Activated T-cell treated with anti-CD3 and anti-CD28 coated beads for 1 hour (primary cell): ENCODE results near the gene KRTAP5-9.
"Not testable (repeated sequence)": the region's sequence is repeated elsewhere in the genome, so short reads cannot be mapped to it uniquely, and the experiment has no call there.

Source experiments
- DNase-seq: peaks from one replicate; pipeline ENCODE4 v3.0.0-alpha.2; 2020; ENCODE audit warnings: low read depth

The KRTAP5-9 gene

DNA sequence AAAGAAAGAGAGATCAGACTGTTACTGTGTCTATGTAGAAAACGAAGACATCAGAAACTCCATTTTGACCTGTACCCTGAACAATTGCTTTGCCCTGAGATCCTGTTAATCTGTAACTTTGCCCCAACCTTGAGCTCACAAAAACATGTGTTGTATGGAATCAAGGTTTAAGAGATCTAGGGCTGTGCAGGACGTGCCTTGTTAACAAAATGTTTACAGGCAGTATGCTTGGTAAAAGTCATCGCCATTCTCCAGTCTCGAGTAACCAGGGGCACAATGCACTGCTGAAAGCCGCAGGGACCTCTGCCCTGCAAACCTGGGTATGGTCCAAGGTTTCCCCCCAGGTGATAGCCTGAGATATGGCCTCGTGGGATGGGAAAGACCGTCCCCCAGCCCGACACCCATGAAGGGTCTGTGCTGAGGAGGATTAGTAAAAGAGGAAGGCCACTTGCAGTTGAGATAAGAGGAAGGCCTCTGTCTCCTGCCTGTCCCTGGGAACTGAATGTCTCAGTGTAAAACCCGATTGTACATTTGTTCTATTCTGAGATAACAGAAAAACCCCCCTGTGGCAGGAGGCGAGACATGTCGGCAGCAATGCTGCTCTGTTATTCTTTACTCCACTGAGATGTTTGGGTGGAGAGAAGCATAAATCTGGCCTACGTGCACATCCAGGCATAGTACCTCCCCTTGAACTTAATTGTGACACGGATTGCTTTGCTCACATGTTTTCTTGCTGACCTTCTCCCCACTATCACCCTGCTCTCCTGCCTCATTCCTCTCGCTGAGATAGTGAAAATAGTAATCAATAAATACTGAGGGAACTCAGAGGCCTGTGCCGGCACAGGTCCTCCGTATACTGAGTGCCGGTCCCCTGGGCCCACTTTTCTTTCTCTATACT, 13.3 kb upstream of the KRTAP5-9 start:
- not testable (repeated sequence) for DNase-seq

DNA sequence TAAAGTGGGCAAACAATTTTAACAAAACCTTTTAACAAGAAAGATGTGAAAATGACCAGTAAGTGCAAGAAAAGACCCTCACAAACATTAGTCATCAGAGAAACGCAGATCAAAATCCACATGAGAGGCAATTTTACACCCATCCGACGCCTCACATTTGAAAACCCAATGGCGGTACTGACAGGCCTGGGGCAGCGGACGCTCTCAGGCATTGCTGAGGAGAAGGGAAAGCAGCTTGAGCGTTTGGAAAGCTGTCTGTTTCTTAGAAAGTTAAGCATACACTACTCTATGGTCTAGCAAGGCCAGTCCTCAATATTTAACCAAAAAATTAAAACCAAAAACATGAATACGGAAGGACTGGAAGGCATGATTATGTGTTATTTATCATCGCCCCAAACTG, 12.4 kb upstream of the KRTAP5-9 start:
- no peak for DNase-seq

DNA sequence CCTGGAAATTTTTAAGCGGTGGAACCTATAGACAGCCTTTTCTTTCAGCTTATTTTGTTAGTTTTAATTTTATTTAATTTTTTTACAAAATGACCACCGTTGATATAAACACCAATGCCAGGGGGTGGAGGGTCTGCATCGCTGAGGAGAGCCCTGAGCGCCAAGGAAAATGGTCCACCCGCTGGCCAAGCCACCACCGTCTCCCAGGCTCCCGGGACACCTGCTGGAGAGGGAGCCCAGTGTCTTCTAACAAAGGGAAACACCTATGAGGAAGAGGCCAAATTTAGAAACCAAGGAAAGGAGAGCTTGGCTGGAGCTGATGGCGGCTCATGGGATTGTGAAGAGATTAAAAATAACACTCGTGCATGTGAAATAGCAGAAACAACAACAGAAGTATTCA, 10.7 kb upstream of the KRTAP5-9 start:
- no peak for DNase-seq

DNA sequence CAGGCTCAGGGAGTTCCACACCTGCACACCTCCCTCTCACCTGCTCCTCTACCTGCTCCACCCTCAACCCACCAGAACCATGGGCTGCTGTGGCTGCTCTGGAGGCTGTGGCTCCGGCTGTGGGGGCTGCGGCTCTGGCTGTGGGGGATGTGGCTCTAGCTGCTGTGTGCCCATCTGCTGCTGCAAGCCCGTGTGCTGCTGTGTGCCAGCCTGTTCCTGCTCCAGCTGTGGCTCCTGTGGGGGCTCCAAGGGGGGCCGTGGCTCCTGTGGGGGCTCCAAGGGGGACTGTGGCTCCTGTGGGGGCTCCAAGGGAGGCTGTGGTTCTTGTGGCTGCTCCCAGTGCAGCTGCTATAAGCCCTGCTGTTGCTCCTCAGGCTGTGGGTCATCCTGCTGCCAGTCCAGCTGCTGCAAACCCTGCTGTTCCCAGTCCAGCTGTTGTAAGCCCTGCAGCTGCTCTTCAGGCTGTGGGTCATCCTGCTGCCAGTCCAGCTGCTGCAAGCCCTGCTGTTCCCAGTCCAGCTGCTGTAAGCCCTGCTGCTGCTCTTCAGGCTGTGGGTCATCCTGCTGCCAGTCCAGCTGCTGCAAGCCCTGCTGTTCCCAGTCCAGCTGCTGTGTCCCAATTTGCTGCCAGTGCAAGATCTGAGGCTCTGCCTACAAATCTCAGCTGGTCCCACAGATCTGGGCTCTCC, 10.1 kb upstream of the KRTAP5-9 start, which contains the start of gene KRTAP5-8:
KRTAP5-8 (plus strand) TSS at position 49 of the 689 bp plus-strand sequence; CDS start at position 80, 31 bp downstream.
- not testable (repeated sequence) for DNase-seq

DNA sequence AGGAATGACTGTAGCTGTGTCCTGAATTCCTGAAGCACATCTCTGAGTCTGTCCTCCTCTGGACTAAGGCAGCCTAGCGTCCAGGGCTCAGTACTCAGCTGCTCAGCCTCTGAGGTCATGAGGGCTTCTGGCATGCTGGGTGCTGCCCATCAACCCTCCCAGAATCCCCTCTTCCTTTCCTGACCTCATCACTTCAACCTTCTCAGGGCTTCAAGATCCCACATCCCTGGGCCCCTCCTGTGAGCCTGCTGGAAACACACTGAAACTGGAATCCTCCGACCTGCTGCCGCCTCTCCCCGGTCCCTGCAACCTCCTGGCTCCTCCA, 9.6 kb upstream of the KRTAP5-9 start:
- DNase-seq: no peak

DNA sequence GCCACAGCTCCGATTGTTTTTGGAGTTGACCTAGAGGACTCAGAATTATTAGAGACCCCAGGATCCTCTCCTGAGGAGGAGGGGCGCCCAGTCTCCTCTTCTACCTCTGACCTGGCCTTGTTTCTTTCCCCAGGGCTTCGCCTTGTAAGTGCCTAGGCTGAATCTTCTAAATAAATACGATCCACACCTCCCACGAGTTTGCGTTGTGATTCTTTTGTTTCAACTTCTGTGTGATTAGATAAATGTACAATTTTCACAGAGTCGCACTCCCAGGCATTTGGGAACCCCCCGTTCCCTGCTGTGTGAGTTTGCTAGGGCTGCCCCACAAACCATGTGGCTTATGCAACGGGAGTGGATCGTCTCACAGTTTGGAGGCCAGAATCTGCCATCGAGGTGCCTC, 9.2 kb upstream of the KRTAP5-9 start:
- DNase-seq: no peak

DNA sequence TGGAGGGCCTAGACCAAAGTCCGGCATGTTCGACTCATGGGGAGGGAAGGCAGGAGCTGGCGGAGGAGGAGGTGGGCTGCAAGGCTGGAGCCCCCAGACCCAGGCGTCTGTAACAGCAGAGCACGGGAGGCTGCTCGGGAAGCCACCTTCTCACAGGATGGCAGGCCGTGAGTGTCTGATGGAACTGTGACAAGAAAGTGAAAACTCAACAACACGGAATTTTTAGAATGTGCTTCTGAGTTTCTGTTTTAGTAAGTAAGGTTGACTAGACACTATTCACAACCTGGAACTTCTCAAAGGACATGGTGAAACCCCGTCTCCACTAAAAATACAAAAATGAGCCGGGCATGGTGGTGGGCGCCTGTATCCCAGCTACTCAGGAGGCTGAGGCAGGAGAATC, 8.2 kb upstream of the KRTAP5-9 start:
- not testable (repeated sequence) for DNase-seq

DNA sequence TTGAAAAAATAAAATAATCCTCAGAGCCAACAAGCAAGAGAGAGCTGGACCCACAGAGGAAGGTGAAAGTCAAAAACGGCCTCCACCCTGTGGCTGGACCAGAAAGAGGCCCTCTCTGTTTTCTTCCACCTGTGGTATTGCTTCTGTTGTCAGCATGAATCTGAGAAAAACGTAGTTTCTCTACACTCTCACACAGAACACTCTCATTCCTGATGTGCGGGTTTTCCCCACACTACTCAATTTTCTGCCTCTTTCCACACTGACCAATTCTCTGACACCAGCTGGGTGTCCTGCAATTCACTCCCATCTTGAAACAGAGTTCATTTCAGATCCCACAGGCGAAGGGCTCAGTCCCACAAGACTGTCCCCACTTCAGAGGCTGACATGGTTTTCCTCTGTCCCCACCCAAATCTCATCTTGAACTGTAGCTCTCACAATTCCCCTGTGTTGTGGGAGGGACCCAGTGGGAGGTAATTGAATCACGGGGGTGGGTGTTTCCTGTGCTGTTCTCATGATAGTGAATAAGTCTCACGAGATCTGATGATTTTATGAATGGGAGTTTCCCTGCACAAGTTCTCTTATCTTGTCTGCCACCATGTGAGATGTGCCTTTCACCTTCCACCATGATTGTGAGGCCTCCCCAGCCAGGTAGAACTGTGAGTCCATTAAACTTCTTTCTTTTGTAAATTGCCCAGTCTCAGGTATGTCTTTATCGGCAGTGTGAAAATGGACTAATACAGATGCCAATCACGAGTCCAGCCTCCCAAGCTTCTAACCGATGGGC, 7.5 kb upstream of the KRTAP5-9 start:
- not testable (repeated sequence) for DNase-seq

DNA sequence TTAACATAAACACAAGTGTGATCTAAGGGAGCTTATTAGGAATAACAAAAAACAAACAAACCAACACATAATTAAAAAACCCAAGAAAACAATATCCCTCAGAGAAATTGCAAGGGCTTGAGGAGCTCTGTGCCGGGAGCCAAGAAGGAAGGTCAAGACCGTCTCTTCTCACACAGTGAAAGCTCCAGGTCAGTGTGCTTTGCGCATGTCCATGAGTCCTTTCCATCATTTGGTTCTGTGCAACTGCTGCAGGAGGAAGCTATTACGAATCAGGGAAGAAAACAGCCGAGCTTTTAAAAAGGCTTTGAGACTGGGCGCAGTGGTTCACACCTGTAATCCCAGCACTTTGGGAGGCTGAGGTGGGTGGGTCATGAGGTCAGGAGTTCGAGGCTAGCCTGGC, 5.8 kb upstream of the KRTAP5-9 start:
- DNase-seq: no peak

DNA sequence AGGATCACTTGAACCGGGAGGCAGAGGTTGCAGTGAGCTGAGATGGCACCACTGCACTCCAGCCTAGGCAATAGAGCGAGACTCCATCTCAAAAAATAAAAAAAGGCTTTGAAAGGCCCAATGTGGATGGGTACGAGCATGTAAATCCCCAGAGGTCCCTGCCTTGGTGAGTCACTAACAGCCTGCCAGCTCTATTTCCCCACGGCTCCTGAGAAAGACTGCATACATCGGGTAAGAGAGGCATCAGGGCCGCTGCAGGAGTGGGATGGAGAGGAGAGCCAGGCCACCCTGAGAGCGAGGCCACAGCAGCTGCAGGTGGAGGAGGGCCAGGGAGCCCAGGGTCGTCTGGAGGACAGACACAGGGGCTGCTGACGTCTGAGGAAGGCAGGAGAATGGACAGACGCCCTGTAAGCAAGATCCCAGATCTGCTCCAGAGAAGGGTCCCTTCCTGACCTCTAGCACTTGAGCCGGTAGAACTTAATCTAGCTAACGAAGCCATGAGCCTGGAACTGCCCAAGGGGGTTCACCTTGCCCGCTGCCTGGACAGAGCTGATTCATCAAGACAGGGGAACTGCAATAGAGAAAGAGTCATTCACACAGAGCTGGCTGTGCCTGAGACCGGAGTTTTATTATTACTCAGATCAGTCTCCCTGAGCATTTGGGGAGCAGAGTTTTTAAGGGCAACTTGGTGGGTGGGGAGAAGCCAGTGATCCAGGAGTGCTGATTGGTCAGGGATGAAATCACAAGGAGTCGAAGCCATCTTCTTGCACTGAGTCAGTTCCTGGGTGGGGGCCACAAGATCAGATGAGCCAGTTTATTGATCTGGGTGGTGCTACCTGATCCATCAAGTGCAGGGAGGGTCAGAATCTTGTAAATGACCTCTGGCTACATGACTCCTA, 5.1 kb upstream of the KRTAP5-9 start:
- no peak for DNase-seq

DNA sequence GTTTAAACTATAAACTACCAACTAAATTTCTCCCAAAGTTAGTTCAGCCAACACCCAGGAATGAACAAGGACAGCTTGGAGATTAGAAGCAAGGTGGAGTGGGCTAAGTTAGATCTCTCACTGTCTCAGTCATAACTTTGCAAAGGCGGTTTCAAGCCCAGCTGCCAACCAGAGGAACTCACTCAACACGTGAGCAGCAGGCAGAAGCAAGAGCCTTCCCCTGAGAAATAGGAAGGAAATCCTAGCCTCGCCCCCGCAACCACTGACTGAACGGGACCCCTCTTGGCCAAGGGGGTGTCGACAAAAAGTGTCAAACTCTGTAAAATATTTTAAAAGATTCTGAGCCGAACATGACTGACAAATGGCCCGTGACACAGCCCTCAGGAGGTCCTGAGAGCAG, 4.4 kb upstream of the KRTAP5-9 start:
- no peak for DNase-seq

DNA sequence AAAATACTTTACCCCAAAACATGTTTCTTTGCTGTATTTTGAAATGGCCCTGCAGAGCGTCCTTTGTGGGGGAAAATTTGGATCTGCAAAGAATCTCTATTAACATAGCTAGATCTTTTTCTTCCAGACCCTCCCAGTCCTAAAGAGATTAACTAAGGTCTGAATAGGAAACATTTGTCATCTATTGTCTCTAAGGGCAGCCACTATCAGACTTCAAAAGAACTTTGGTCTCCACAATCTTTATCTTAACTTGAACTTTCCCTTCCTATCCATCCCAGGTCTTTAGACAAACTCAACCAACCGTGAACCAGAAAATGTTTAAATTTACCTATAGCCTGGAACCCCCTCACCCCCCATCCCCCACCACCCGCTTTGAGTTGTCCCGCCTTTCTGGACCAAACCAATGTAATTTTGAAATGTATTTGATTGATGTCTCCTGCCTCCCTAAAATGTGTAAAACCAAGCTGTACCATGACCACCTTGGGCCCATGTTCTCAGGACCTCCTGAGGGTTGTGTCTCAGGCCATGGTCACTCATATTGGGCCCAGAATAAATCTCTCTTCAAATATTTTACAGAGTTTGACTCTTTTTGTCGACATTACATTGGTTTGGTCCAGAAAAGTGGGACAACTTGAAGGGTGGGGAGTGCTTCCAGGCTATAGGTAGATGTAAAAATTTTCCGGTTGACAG, 3.5 kb upstream of the KRTAP5-9 start:
- DNase-seq: no peak

DNA sequence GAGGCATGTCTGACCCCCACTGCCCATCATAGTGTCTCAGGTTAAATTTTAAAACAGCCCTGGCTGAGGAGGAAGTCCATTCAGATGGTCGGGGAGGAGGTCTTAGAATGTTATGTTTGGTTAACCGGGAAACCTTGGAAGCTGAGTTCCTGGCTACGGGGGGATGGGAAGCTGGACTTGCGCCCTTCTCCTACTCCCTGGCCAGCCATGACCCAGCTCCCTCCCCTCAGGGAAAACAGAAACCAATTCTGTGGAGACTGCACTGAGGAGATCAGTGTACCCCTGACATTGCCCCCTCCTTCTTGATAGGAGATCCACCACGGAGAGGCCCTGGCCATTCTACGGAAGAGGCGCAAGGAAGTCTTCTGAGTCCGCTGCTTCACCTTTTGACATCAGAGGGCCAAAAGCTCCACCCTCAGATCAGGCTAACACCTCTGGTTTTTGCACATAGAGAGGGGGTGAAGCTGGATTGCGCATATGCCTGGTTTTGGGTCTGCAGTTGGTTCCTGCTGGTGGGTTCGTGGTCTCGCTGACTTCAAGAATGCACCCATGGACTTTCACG, 2.7 kb upstream of the KRTAP5-9 start:
- no peak for DNase-seq

DNA sequence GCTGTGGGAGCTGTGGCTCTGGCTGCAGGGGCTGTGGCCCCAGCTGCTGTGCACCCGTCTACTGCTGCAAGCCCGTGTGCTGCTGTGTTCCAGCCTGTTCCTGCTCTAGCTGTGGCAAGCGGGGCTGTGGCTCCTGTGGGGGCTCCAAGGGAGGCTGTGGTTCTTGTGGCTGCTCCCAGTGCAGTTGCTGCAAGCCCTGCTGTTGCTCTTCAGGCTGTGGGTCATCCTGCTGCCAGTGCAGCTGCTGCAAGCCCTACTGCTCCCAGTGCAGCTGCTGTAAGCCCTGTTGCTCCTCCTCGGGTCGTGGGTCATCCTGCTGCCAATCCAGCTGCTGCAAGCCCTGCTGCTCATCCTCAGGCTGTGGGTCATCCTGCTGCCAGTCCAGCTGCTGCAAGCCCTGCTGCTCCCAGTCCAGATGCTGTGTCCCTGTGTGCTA, 514 bp downstream of the KRTAP5-9 start:
- DNase-seq: no peak

DNA sequence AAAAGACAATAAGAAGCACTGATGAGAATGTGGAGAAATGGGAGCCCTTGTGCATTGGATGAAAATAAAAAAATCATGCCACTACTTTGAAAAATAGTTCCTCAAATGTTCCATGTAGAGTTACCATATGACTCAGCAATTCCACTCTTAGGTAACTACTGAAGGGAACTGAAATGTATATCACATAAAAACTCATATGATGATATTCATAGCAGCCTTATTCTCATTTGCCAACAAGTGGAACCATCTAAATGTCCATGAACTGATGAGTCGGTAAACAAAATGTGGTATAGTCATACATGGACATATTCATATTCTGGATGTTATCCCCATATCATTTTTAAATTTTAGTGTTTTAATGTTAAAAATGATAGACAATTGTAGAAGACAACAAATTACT, 3.5 kb downstream of the KRTAP5-9 start:
- DNase-seq: no peak

DNA sequence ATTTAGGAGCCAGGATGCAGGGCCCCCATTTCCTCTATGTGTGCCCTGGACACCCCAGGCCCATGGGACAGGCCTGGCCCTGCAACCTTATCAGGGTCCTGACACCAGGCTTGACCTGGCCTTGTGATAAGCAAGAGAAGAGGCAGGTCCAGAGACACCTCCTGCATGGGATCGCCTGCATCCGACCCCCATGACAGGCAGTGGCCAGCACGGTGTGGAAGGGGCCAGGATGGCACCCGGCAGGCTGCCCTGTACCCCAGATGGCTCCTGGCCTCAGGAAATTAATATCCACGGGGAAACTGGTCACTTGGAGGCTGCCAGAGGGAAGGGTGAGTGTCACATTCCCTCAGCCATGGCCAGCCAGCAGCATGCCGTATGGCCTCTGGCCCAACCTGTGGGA, 6.8 kb downstream of the KRTAP5-9 start:
- no peak for DNase-seq

DNA sequence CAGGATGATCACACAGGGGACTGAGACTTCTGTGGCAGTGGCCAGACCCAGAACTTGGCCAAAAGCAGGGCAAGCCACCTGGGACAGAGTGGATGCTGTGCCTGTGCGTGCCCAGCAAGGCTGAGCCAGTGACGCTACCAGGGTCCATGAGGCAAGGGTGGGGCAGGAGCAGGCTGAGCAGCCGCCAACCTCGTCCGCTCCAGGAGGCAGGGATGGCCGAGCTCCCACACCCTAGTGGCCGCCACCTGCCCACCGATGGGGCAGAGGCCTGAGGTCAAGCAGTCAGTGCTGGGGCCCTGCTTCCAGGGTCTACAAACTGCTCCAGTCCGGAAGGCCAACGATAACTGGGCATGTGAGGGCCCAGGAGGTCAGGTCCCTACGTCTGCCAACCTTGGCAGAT, 7.3 kb downstream of the KRTAP5-9 start:
- DNase-seq: no peak

DNA sequence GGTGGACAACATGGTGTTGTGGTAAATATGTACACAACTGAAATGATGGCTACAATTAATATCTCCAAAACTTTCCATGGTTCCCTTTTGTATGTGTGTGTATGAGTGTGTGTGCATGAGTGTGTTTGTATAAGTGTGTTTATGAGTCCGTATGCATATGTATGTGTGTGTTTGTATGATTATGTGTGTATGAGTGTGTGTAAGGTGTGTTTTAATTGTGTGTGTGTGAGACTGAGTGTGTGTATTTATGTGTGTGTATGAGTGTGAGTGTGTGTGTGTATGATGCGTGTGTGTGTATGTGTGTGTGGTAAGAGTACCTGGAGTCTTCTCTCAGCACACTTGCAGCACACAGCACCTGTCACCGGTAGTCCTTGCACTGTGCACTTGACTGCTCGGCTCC, 7.8 kb downstream of the KRTAP5-9 start:
- no peak for DNase-seq

DNA sequence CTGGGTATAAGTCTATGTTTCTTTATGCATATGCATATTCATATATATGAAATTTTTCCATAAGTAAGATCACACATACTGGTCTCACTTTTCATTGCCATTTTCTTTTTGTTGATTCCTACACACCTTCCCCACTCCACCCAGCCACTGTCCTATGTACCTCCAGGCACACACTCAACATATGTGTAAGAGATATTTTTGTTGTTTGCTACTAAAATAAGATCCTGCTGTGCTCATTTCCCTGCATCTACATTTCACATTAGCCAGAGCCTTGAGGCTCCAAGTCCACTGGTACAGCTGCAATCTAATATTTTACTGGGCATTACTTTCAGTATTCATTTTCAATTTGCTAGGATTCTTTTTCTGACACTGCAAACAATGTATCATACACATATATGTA, 9.0 kb downstream of the KRTAP5-9 start:
- no peak for DNase-seq

DNA sequence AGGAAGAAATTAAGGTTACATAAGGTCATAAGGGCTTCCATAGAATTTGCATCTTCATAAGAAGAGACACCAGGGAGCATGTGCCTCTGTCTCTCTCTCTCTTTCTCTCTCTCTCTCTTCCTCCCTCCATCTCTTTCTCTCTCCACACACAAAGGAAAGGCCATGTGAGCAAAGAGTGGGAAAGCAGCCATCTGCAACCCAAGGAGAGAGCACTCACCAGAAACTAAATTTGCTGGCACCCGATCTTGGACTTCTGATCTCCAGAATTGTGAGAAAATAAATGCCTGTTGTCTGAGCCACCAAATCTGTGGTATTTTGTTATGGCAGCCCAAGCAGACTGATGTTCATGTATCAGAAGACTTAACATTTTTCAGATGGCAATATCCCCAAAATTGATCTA, 10.8 kb downstream of the KRTAP5-9 start:
- no peak for DNase-seq

DNA sequence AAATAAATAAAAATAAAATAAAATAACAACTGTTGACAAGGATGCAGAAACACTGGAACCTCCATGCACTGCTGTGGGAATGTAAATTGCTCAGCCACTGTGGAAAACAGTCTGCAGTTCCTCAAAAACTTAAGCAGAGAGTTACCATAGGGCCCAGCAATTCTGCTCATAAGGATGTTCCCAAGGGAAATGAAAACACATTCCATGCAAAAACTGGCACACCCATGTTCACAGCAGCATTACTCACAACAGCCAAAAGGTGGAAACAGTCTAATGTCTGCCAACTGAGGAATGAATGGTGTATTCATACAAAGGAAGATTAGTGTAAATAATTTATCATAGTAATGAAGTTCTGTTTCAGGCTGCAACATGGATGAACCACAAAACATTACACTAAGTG, 13.9 kb downstream of the KRTAP5-9 start:
- no peak for DNase-seq
